GM21381 (cell line): ENCODE results near the gene CEP41.
"Not testable (repeated sequence)": the region's sequence is repeated elsewhere in the genome, so short reads cannot be mapped to it uniquely, and the experiment has no call there.

Experiments used
- ATAC-seq: cut with Tn5 transposase; IDR thresholded peaks from one replicate; pipeline ENCODE4 v1.9.1; 2021; ENCODE audit warnings: mild to moderate bottlenecking, moderate library complexity; ENCODE audit not compliant: unreplicated experiment

CEP41 gene

GRCh38 chr7:130461272-130461671, 20.5 kb upstream of the CEP41 start:
- ATAC-seq = no peak

- ATAC-seq = no peak
Measured at GRCh38 chr7:130458257-130458656, 17.4 kb upstream of the CEP41 start.

GRCh38 chr7:130454959-130455358, 14.1 kb upstream of the CEP41 start:
- ATAC-seq = no peak

DNA sequence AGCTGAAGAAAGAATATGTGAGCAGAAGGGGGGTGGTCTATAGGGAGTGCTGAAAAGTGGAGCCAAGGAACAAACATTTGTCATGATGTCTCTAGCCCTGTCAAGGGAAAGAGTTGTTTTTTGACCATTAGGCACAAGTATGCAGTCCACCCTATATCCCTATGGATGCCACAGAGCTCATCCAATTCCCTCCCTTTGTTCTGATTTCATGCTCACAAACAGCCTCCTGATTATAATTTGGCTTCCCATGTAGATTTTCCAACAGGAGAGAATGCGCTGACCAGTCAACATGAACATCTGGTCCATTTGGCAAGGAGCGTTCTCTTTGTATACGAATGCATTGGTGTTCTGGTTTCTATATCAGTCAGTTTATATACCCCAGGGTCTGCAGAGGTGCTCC, 12.1 kb upstream of the CEP41 start:
- no peak for ATAC-seq

GRCh38 chr7:130451344-130451743, 10.5 kb upstream of the CEP41 start:
- ATAC-seq = not testable (repeated sequence)

- ATAC-seq = no peak
Measured at GRCh38 chr7:130446259-130446658, 5.4 kb upstream of the CEP41 start.

DNA sequence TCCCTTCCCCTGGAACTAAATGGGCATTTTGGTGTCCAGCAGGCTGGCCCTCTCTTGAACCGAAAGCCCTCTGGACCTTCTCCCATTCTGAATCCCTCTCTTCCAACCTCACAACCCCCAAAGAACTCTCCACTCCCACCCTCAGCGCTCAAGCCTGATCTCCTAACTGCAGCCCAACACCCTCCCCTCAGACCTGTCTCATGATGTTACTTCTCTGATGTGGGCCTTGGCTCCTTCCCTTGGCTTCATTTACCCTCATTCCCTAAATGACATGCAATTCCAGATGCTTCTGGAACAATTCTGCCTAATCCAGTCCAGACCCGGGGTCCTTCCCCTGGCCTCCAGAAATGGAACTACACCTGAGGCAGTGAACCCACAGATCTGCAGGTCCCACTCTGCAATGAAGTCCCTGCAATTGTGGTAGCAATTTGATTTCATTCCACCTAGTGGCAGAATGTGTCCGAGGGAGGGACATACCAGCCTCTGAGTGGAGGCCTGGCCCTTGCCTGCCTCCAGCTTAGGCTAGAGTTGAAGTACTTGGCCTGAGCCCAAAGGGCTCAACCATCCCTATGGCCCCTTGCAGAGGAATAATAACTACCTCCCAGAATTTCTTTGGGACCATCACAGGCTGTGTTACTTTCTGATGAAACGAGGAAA, 4.1 kb upstream of the CEP41 start:
- no peak for ATAC-seq

DNA sequence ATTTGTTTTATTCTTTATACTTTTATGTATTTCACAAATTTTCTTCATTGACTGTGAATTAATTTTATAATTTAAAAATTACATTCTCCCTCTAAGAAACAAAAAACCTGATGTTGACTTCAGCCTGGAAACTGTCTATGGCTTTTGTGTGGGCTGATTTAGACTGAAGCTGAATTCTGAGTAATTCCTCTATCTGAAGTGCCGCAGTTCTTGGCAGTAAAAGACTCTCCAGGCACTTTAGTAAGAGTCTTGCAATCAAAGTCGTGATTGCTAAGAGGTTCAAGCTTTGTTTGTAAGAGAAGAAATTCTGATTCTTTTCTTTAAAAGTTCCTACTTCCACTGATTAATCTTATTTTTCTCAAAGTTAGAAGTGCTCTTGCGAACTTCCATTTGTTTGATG, 3.4 kb upstream of the CEP41 start:
- no peak for ATAC-seq

DNA sequence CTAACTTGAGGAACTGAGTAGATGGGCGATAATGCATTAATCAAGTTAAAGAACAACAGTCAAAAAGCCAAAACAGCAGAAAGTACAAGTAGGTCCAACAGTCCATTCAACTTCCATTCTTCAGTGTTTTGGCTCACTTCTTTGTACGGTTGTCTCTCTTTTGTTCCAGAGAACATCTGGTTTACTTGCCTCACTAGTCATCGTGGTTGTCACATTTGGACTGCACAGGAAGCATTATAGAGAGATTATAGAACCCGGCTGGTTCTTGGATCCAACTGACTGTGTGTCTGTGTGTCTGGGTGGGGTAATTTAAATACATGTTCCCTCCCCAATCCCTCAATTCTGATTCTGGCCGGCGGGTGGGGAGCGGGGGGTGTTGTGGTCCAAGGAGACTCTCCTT, 1.8 kb upstream of the CEP41 start:
- no peak for ATAC-seq

GRCh38 chr7:130441408-130441869, 623 bp upstream of the CEP41 start:
- no peak for ATAC-seq

GRCh38 chr7:130436253-130436652, 4.6 kb downstream of the CEP41 start:
- ATAC-seq = no peak

GRCh38 chr7:130435311-130435854, 5.4 kb downstream of the CEP41 start:
- ATAC-seq = no peak

DNA sequence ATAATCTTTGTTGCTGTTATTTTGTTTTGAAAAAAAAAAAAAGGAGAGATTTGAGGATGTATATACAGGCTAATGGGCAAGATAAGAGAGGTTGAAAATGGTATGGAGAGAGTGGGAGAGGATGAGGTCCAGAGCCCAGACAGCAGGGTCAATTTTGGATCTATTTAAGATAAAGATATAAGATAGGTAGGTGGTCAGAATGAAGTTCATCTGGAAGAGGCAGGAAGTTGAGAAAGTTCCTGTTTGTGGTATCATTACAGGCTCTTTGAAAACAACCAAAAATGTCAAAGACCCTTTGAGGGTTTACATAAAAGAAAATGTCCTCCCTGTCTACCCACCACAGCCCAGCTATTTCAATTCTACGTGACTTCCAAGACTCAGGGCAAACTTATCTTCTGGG, 7.5 kb downstream of the CEP41 start:
- no peak for ATAC-seq

GRCh38 chr7:130432886-130433285, 7.9 kb downstream of the CEP41 start:
- ATAC-seq = no peak

- ATAC-seq = no peak
Measured at GRCh38 chr7:130430841-130431666, 9.8 kb downstream of the CEP41 start.

DNA sequence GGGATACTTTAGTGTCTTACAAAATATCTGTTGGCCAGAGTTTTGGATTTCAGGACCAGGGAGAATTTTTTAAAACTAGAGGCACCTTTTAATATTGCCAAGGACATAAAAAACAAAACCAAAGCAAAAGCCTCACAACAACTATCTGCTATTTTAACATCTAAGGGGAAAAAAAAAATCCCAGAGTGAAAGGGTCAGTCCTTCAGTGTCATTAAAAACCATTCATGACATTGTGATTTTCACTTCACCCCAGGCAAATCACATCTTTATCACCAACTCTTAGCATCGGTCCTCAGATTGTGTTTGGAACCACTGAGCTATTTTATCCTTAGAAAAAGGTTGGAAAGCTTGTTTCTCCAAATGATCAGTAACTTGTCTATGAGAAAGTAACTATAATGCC, 10.7 kb downstream of the CEP41 start:
- ATAC-seq = no peak

GRCh38 chr7:130429019-130429418, 11.8 kb downstream of the CEP41 start:
- no peak for ATAC-seq

GRCh38 chr7:130426564-130426963, 14.3 kb downstream of the CEP41 start:
- no peak for ATAC-seq

DNA sequence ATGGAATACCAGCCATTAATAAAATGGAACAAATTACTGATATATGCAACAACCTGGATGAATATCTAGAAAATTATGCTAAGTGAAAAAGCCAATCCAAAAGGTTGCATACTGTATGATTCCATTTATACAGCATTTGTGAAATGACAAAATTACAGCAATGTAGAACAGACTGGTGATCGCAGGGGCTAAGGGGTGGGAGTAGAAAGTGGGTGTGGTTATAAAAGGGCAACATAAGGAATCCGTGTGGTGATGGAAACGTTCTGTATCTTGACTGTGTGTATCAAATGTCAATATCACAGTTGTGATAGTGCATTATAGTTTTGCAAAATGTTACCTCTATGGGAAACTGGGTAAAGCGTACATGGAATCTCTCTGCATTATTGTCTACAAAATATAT, 15.0 kb downstream of the CEP41 start:
- ATAC-seq = no peak

DNA sequence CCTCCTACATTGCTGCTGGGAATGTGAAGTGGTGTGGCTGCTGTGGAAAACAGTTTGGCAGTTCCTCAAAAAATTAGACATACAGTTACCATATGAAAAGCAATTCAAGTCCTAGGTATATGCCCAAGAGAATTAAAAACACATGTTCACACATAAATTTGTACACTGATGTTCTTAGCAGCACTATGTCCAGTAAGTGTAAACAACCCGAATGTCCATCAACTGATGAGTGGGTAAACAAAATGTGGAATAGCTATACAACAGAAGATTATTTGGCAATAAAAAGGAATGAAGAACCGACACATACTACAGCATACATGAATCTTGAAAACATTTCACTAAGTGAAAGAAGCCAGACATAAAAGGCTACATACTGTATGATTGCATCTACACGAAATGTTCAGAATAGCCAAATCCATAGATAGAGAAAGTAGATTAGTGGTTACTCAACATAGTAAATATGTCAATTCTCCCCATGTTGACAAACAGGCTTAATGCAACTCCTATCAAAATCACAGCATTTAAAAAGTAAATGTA, 17.2 kb downstream of the CEP41 start:
- no peak for ATAC-seq

- no peak for ATAC-seq
Measured at GRCh38 chr7:130421684-130422083, 19.1 kb downstream of the CEP41 start.
